H9 (cell line): ENCODE data around the gene USP36. TPM values are rescaled to one million over a fixed set of nuclear protein-coding genes. Genes with fewer than 3 reads are reported as not detected.
A peak's percentile ranks its signal among the peaks of the same experiment; 100 is the strongest.

ENCODE experiments used
- DNase-seq: peaks from one replicate; pipeline ENCODE4 v3.0.0-alpha.2; 2017
- H2AFZ ChIP-seq: one replicate; pipeline ENCODE4 v1.6.1; 2013; ENCODE audit warnings: mild to moderate bottlenecking, low read length, control low read depth, moderate library complexity
- H2AK5ac ChIP-seq: 2 replicates; pipeline ENCODE4 v1.6.1; 2013; ENCODE audit warnings: low read length, control low read depth, mixed read lengths; ENCODE audit not compliant: insufficient read length
- H2BK120ac ChIP-seq: one replicate; pipeline ENCODE4 v1.6.1; 2013; ENCODE audit warnings: low read depth, mild to moderate bottlenecking, low read length, control low read depth, inconsistent platforms; ENCODE audit not compliant: poor library complexity, severe bottlenecking
- H2BK12ac ChIP-seq: 2 replicates; pipeline ENCODE4 v1.6.1; 2013; ENCODE audit warnings: low read length, control low read depth, mixed read lengths, low read depth; ENCODE audit not compliant: insufficient read length
- H2BK15ac ChIP-seq: 2 replicates; pipeline ENCODE4 v1.6.1; 2013; ENCODE audit warnings: low read depth, low read length, control low read depth
- H2BK20ac ChIP-seq: one replicate; pipeline ENCODE4 v1.6.1; 2013; ENCODE audit warnings: low read depth, mild to moderate bottlenecking, low read length, control low read depth, inconsistent platforms; ENCODE audit not compliant: poor library complexity, severe bottlenecking
- H2BK5ac ChIP-seq: 2 replicates; pipeline ENCODE4 v1.6.1; 2013; ENCODE audit warnings: low read length, control low read depth, mixed read lengths; ENCODE audit not compliant: insufficient read length
- H3K14ac ChIP-seq: 2 replicates; pipeline ENCODE4 v1.6.1; 2013; ENCODE audit warnings: low read length, control low read depth; ENCODE audit not compliant: insufficient read depth
- H3K18ac ChIP-seq: 2 replicates; pipeline ENCODE4 v1.6.1; 2013; ENCODE audit warnings: low read depth, mild to moderate bottlenecking, mixed read lengths, low read length, control low read depth; ENCODE audit not compliant: insufficient read length
- H3K23ac ChIP-seq: 2 replicates; pipeline ENCODE4 v1.6.1; 2013; ENCODE audit warnings: low read length, control low read depth, mixed read lengths, low read depth; ENCODE audit not compliant: insufficient read length
- H3K23me2 ChIP-seq: 2 replicates; pipeline ENCODE4 v1.6.1; 2013; ENCODE audit warnings: low read depth, mild to moderate bottlenecking, mixed read lengths, low read length, control low read depth; ENCODE audit not compliant: insufficient read length, poor library complexity, severe bottlenecking
- H3K27ac ChIP-seq: 2 replicates; pipeline ENCODE4 v1.5.1; 2013; ENCODE audit warnings: low read length, control low read depth, mixed read lengths, low read depth; ENCODE audit not compliant: insufficient read length
- H3K27me3 ChIP-seq: 2 replicates; pipeline ENCODE4 v1.6.1; 2013; ENCODE audit warnings: low read length, control low read depth, inconsistent platforms; ENCODE audit not compliant: insufficient read depth
- H3K4ac ChIP-seq: 2 replicates; pipeline ENCODE4 v1.6.1; 2013; ENCODE audit warnings: low read depth, mild to moderate bottlenecking, control low read depth, inconsistent platforms, low read length, moderate library complexity
- H3K4me1 ChIP-seq: 2 replicates; pipeline ENCODE4 v1.6.1; 2013; ENCODE audit warnings: low read length, control low read depth, inconsistent platforms; ENCODE audit not compliant: insufficient read depth
- H3K4me2 ChIP-seq: 2 replicates; pipeline ENCODE4 v1.6.1; 2013; ENCODE audit warnings: low read length, control low read depth, mixed read lengths; ENCODE audit not compliant: insufficient read length, insufficient read depth
- H3K56ac ChIP-seq: 2 replicates; pipeline ENCODE4 v1.6.1; 2013; ENCODE audit warnings: low read depth, mild to moderate bottlenecking, mixed read lengths, low read length, control low read depth; ENCODE audit not compliant: insufficient read length
- H3K79me1 ChIP-seq: 2 replicates; pipeline ENCODE4 v1.6.1; 2013; ENCODE audit warnings: low read depth, mild to moderate bottlenecking, moderate library complexity, low read length, control low read depth, inconsistent platforms; ENCODE audit not compliant: insufficient read depth, poor library complexity, severe bottlenecking
- H3K79me2 ChIP-seq: 2 replicates; pipeline ENCODE4 v1.6.1; 2013; ENCODE audit warnings: low read length, control low read depth, inconsistent platforms; ENCODE audit not compliant: insufficient read depth
- H3K9ac ChIP-seq: 2 replicates; pipeline ENCODE4 v1.6.1; 2013; ENCODE audit warnings: low read length, control low read depth, mixed read lengths; ENCODE audit not compliant: insufficient read length; ENCODE audit errors: extremely low read depth
- H3K9me3 ChIP-seq: one replicate; pipeline ENCODE4 v1.6.1; 2013; ENCODE audit warnings: low read depth, low read length, inconsistent platforms; ENCODE audit not compliant: control insufficient read depth
- H3T11ph ChIP-seq: one replicate; pipeline ENCODE4 v1.6.1; 2013; ENCODE audit warnings: mild to moderate bottlenecking, low read length, control low read depth, inconsistent platforms
- H4K20me1 ChIP-seq: one replicate; pipeline ENCODE4 v1.6.1; 2013; ENCODE audit not compliant: control insufficient read depth, insufficient read length, insufficient read depth
- H4K5ac ChIP-seq: 2 replicates; pipeline ENCODE4 v1.6.1; 2013; ENCODE audit warnings: low read depth, mild to moderate bottlenecking, mixed read lengths, low read length, control low read depth; ENCODE audit not compliant: insufficient read length
- H4K8ac ChIP-seq: replicated peaks from 2 replicates; pipeline ENCODE4 v1.6.1; 2013; ENCODE audit warnings: low read length, control low read depth, mixed read lengths, low read depth; ENCODE audit not compliant: insufficient read length
- H4K91ac ChIP-seq: 2 replicates; pipeline ENCODE4 v1.6.1; 2013; ENCODE audit warnings: low read depth, mild to moderate bottlenecking, moderate library complexity, mixed read lengths, low read length, control low read depth; ENCODE audit not compliant: insufficient read length
- H3K27ac Mint-ChIP-seq, 3 experiments: 2 replicates in 2 of 3; 3 replicates in 1 of 3; pipeline ENCODE4 v1.8.0; 2020 to 2021; ENCODE audit warnings: mixed read lengths in 3 of 3, mild to moderate bottlenecking in 1 of 3, moderate library complexity in 1 of 3
- H3K27me3 Mint-ChIP-seq: 2 replicates; pipeline ENCODE4 v1.8.0; 2021; ENCODE audit warnings: low read depth, mild to moderate bottlenecking, moderate library complexity, mixed read lengths
- H3K36me3 Mint-ChIP-seq, 3 experiments: 2 replicates in 2 of 3; 3 replicates in 1 of 3; pipeline ENCODE4 v1.8.0; 2020 to 2021; ENCODE audit warnings: low read depth in 3 of 3, mixed read lengths in 3 of 3; ENCODE audit not compliant: insufficient read depth in 1 of 3
- H3K4me1 Mint-ChIP-seq, 2 experiments: 2 replicates each; pipeline ENCODE4 v1.8.0; 2020; ENCODE audit warnings: mixed read lengths in 2 of 2
- H3K4me3 Mint-ChIP-seq, 2 experiments: 2 replicates in 1 of 2; 3 replicates in 1 of 2; pipeline ENCODE4 v1.8.0; 2020 to 2021; ENCODE audit warnings: mild to moderate bottlenecking in 2 of 2, mixed read lengths in 2 of 2, moderate library complexity in 1 of 2
- H3K9me3 Mint-ChIP-seq, 2 experiments: 2 replicates in 1 of 2; 3 replicates in 1 of 2; pipeline ENCODE4 v1.8.0; 2020; ENCODE audit warnings: mild to moderate bottlenecking in 2 of 2, mixed read lengths in 2 of 2, moderate library complexity in 1 of 2
- CTCF ChIP-seq: fragments of 200-600 bp; sonication (generic); conservative IDR thresholded peaks from 3 replicates; pipeline ENCODE4 v1.8.0; 2021; ENCODE audit warnings: antibody characterized with exemption, mild to moderate bottlenecking
- WGBS: extraction: QIAGEN DNeasy Blood & Tissue Kit; methylation state at CpG from one replicate; pipeline ENCODE4 v1.1.7; 2013; ENCODE audit warnings: missing lambda C conversion rate, low lambda C conversion rate, mixed read lengths; ENCODE audit not compliant: insufficient read length; ENCODE audit errors: extremely low coverage; 5-methylcytosine and 5-hydroxymethylcytosine counted together
- total RNA-seq: library from RNA; stranded (reverse); gene quantifications from 2 replicates; pipeline ENCODE4 v1.2.1, GENCODE V29; 2021

Gene USP36
- total RNA-seq, 1 experiment from 2014 or later = 106 TPM

GRCh38 chr17:78769196-78769773 lies 71.3 kb downstream of the USP36 start:
- H3K23ac ChIP-seq = no peak overlapping the region
- no peak overlapping the region for H3K27ac ChIP-seq
- H3K4ac ChIP-seq = no peak overlapping the region
- H4K20me1 ChIP-seq = no peaks in the 10 kb centered on the region
- no peak overlapping the region for H2BK12ac ChIP-seq
- H3K27me3 Mint-ChIP-seq = no peaks in the 10 kb centered on the region
- H4K91ac ChIP-seq = no peak overlapping the region
- H2AK5ac ChIP-seq = no peak overlapping the region
- no peak overlapping the region for H2AFZ ChIP-seq
- H2BK20ac ChIP-seq = no peak overlapping the region
- peak; percentile 36; the same call in 2 of the 3 replicates for TF ChIP-seq CTCF
- no peaks in the 10 kb centered on the region for H3K9me3 Mint-ChIP-seq
- H4K8ac ChIP-seq = no peak overlapping the region
- H3K27me3 ChIP-seq = no peaks in the 10 kb centered on the region
- no peak overlapping the region for H2BK5ac ChIP-seq
- no CpG with 5 or more reads among the region's 7 CpGs for WGBS
- no peak overlapping the region for H3K4me2 ChIP-seq
- H3K18ac ChIP-seq = no peak overlapping the region
- no peaks in the 10 kb centered on the region for H3K23me2 ChIP-seq
- no peak overlapping the region for H2BK120ac ChIP-seq
- H3T11ph ChIP-seq = no peak overlapping the region
- no peaks in the 10 kb centered on the region for H3K36me3 Mint-ChIP-seq
- H3K56ac ChIP-seq = no peak overlapping the region
- H3K9ac ChIP-seq = no peak overlapping the region
- H4K5ac ChIP-seq = no peak overlapping the region
- H3K79me1 ChIP-seq = peaks cover 10% of the 10 kb centered on the region
- no peak overlapping the region for H3K14ac ChIP-seq
- no peaks in the 10 kb centered on the region; the same call in 1 of the 2 replicates for H3K79me2 ChIP-seq
- H3K4me1 Mint-ChIP-seq = peaks cover 2 to 3% of the 10 kb centered on the region in 2 experiments; a peak in 2 of 4 replicates
- H3K9me3 ChIP-seq = no peaks in the 10 kb centered on the region
- no peak for DNase-seq
- no peak overlapping the region for H3K4me3 Mint-ChIP-seq
- no peaks in the 10 kb centered on the region for H3K4me1 ChIP-seq
- no peak overlapping the region for H3K27ac Mint-ChIP-seq
- H2BK15ac ChIP-seq = no peak overlapping the region
